Prostate gland (tissue), 2 donors: ENCODE results near the gene PYCR2. TPM values are rescaled to one million over a fixed set of nuclear protein-coding genes. Genes with fewer than 3 reads are reported as not detected.

Experiments
- DNase-seq: peaks from one replicate; pipeline ENCODE4 v3.0.0-alpha.2; 2019; ENCODE audit warnings: low spot score
- H3K27ac ChIP-seq, 2 donors: fragments of 200-600 bp; sonication (generic); 2 replicates each; pipeline ENCODE4 v1.5.1; 2017 to 2019
- H3K27me3 ChIP-seq: fragments of 200-600 bp; sonication (generic); replicated peaks from 2 replicates; pipeline ENCODE4 v1.5.1; 2019; ENCODE audit not compliant: insufficient read depth
- H3K36me3 ChIP-seq, 2 donors: fragments of 200-600 bp; sonication (generic); 1 replicate in 1 of 2; 2 replicates in 1 of 2; pipeline versions ENCODE4 v1.5.1 to v1.8.1; 2017 to 2019
- H3K4me1 ChIP-seq: fragments of 200-600 bp; sonication (generic); replicated peaks from 2 replicates; pipeline ENCODE4 v1.5.1; 2019
- H3K4me3 ChIP-seq, 2 donors: fragments of 200-600 bp; sonication (generic); 2 replicates each; pipeline ENCODE4 v1.5.1; 2017 to 2019
- H3K9me3 ChIP-seq: fragments of 200-600 bp; sonication (generic); 2 replicates; pipeline ENCODE4 v1.5.1; 2017
- CTCF ChIP-seq, 4 experiments: fragments of 200-600 bp in 2 of 4; fragments of 450-650 bp in 2 of 4; sonication (generic) in 2 of 4; IDR thresholded peaks; 1 replicate in 3 of 4; 2 replicates in 1 of 4; pipeline ENCODE4 v1.5.1; 2016 to 2019; ENCODE audit warnings: antibody characterized with exemption in 4 of 4, mild to moderate bottlenecking in 2 of 4, moderate library complexity in 2 of 4
- POLR2A ChIP-seq: fragments of 450-650 bp; IDR thresholded peaks from one replicate; pipeline ENCODE4 v1.6.1; 2016; ENCODE audit warnings: antibody characterized with exemption, mild to moderate bottlenecking
- POLR2AphosphoS5 ChIP-seq: sonication (generic); formaldehyde crosslinking; IDR thresholded peaks from one replicate; pipeline ENCODE4 v1.6.1; 2017; ENCODE audit warnings: antibody characterized with exemption
- WGBS: methylation state at CpG from one replicate; pipeline ENCODE4 v1.1.5; 2018; 5-methylcytosine and 5-hydroxymethylcytosine counted together
- intact Hi-C: fragments of 100-400 bp; cut with DNase I; formaldehyde crosslinking; loops from one replicate; pipeline ENCODE4 v1.14.2; 2022
- total RNA-seq, 2 donors: library from RNA; depleted of rRNA; stranded (reverse); fragments of >200 nt; gene quantifications; one replicate each; pipeline ENCODE4 v1.1.0, GENCODE V29; 2016

PYCR2 gene
- total RNA-seq, 2 donors from 2014 or later = 70.8 to 80.2 TPM

GRCh38 chr1:225917536-225917935 is 6.5 kb downstream of the PYCR2 start:
- no peaks in the 10 kb centered on the region for H3K36me3 ChIP-seq
- H3K27me3 ChIP-seq = no peaks in the 10 kb centered on the region
- H3K4me1 ChIP-seq = peaks cover 4% of the 10 kb centered on the region
- H3K9me3 ChIP-seq = no peaks in the 10 kb centered on the region
- no peak overlapping the region for H3K27ac ChIP-seq
- 57% methylated on average over 5 of the region's 5 CpGs for WGBS
- intact Hi-C loops = loop anchor here (10.0 kb wide), 1 partner anchor 57 kb away; no protein-coding TSS in a partner anchor
- TF ChIP-seq CTCF (IDR thresholded peaks at IDR 0.05) (no peak), POLR2A (no peak), POLR2AphosphoS5 (no peak)
- DNase-seq = no peak
- H3K4me3 ChIP-seq = no peak overlapping the region

GRCh38 chr1:225917101-225917500 is 6.9 kb downstream of the PYCR2 start:
- H3K4me1 ChIP-seq = peaks cover under 1% of the 10 kb centered on the region
- no peaks in the 10 kb centered on the region for H3K27me3 ChIP-seq
- H3K4me3 ChIP-seq = no peak overlapping the region
- DNase-seq = no peak
- no peak overlapping the region for H3K27ac ChIP-seq
- H3K36me3 ChIP-seq = no peaks in the 10 kb centered on the region
- TF ChIP-seq POLR2AphosphoS5 (no peak), CTCF (IDR thresholded peaks at IDR 0.05) (no peak), POLR2A (no peak)
- no peaks in the 10 kb centered on the region for H3K9me3 ChIP-seq
- 59% methylated on average over 3 of the region's 3 CpGs for WGBS
- intact Hi-C loops = loop anchor here (10.0 kb wide), 1 partner anchor 58 kb away; no protein-coding TSS in a partner anchor

- H3K4me1 ChIP-seq = no peaks in the 10 kb centered on the region
- intact Hi-C loops = loop anchor here (10.0 kb wide), 1 partner anchor 59 kb away; no protein-coding TSS in a partner anchor
- H3K36me3 ChIP-seq = no peaks in the 10 kb centered on the region
- H3K27me3 ChIP-seq = no peaks in the 10 kb centered on the region
- H3K27ac ChIP-seq = no peak overlapping the region
- H3K9me3 ChIP-seq = no peaks in the 10 kb centered on the region
- DNase-seq = no peak
- WGBS = 75% methylated on average over 7 of the region's 7 CpGs
- no peak for TF ChIP-seq CTCF (IDR thresholded peaks at IDR 0.05)
- TF ChIP-seq POLR2A = no peak
- no peak for TF ChIP-seq POLR2AphosphoS5
- no peak overlapping the region for H3K4me3 ChIP-seq
Observed at GRCh38 chr1:225915538-225915991, 8.5 kb downstream of the PYCR2 start.

GRCh38 chr1:225914947-225915346 is 9.1 kb downstream of the PYCR2 start:
- 83% methylated on average over 6 of the region's 6 CpGs for WGBS
- Histone ChIP-seq H3K36me3 (no peaks in the 10 kb centered on the region), H3K27ac (no peak overlapping the region), H3K4me3 (no peak overlapping the region), H3K27me3 (no peaks in the 10 kb centered on the region), H3K9me3 (no peaks in the 10 kb centered on the region), H3K4me1 (no peaks in the 10 kb centered on the region)
- intact Hi-C loops = loop anchor here (5.0 to 10.0 kb wide), 3 partner anchors 60 to 138 kb away; partner anchors contain the start of gene SRP9
- no peak for TF ChIP-seq POLR2A
- no peak for TF ChIP-seq POLR2AphosphoS5
- no peak for TF ChIP-seq CTCF (IDR thresholded peaks at IDR 0.05)
- no peak for DNase-seq

GRCh38 chr1:225914391-225914790 is 9.7 kb downstream of the PYCR2 start:
- no peaks in the 10 kb centered on the region for H3K36me3 ChIP-seq
- 79% methylated on average over 6 of the region's 6 CpGs for WGBS
- H3K9me3 ChIP-seq = no peaks in the 10 kb centered on the region
- no peaks in the 10 kb centered on the region for H3K4me1 ChIP-seq
- no peak for DNase-seq
- H3K4me3 ChIP-seq = no peak overlapping the region
- TF ChIP-seq POLR2AphosphoS5 (no peak), POLR2A (no peak), CTCF (IDR thresholded peaks at IDR 0.05) (no peak)
- no peaks in the 10 kb centered on the region for H3K27me3 ChIP-seq
- intact Hi-C loops = loop anchor here (5.0 to 10.0 kb wide), 3 partner anchors 60 to 137 kb away; partner anchors contain the start of gene SRP9
- no peak overlapping the region for H3K27ac ChIP-seq
